Mucosa of gallbladder (tissue), 1 donor: Measurements from ENCODE around the gene INHBA. TPM values are rescaled to one million over a fixed set of nuclear protein-coding genes. Genes with fewer than 3 reads are reported as not detected.
A peak's percentile ranks its signal among the peaks of the same experiment; 100 is the strongest.

ENCODE experiments used
- DNase-seq: peaks from one replicate; pipeline ENCODE4 v3.0.0-alpha.2; 2020; ENCODE audit warnings: low spot score
- total RNA-seq: library from RNA; stranded (reverse); gene quantifications from one replicate; pipeline ENCODE4 v1.2.1, GENCODE V29; 2021
- donor health status: DM: no; HTN: no; CAD: no.

The INHBA gene
- total RNA-seq, 1 donor from 2014 or later = 17.9 TPM

DNA sequence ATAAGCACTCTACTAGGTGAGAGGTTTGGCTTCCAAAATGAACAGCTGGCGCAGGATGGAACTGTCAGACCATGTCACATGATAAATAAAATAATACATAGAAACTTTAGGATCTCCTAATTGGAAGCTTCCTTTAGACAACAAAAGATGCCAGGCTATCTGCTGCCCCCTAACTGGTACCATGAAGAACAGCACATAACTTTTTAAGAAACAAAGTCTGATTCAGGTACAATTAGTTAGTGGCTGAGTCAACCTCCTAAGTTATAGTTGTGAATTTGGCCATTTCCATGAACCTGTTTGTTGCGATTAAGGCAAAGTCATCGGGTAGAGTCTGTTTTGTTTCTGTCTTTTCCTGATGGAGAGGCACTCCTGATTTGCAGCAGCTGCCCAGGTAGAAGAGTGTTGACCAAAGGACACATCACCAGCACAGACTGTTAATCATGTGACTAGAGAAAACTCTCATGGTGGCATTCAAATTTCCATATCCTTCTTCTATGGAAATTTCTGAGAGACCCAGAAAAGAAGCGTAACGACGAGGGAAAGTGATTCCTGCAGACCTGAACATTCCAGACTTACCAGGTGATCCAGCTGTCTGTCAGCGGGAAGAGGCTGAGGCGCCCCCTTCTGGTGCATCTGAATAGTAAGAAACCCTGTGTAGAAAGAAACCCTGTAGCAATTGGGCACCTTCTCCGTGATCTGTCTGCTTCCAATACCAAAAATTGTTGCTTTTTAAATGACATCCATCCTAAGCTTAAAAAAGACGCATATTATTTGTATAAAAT, 8.6 kb upstream of the INHBA start:
- no peak for DNase-seq

DNA sequence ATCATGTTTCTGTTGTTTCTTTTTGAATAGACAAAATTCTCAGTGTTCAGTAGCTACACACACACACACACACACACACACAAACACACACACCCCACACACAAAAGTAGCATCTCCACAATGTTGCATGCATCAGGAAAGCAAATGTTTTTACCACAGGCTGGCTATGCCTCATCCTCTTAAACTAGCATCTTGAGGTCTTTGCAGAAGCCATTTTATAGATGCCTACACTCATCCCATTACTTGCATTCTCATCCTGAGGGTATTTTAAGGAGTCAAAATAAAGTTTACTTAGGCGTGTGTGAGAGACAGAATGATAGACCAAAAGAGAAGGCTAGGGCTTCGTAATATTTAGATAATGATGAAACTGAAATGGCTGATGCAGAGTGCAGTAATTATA, 7.9 kb upstream of the INHBA start:
- DNase-seq = no peak

DNA sequence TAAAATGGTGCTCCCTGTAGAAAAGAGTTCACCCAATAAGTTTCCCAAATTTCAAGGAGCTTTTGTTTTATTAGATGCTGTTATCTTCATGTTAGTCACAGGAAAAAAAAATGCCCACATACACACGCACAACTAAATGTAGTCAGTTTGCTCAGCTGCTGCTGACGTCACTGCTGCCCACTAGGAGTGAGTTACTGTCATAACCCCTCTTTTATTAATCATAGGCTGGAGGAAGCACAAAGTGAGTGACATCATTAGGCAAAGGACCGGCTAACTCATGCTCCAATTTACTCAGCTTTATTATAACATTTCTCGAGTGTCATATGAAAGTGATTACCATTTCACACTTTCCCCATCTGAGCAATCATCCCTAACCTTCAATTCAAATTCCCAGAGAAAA, 6.7 kb upstream of the INHBA start:
- no peak for DNase-seq

DNA sequence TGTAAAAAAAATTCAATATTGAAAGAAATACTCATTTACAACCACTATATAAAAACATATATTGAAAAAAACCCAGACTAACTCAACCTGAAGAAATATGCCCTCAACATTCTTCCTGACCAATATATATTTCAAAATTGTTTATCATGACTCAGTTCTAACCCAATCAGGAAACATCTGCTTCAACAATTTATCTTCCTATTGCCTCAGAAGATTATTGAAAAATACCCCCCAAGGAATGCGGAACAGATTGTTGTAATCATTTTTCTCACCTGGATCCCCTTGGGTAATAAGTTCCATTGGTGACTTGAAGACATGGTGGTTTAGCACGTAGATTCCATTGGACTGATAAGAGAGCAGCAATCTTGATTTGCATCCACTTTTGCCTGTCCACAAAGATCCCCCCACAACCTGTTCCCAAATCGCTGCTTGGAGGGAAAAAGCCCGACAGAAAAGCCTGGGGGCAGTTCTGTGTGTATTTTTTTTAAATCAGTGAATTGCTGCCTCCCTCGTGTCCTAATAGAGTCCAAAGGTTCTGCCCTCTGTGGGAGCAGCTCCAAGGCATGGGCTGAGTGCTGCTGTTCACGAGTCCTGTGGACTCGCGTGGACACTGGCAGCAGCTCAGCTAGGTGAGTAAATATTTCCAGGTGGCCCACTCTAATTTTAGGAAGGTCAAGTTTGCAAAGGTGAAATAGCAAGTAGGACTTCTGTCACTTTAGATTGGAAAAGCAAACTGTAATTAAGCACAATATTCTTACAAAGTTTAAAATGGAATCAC, 5.9 kb upstream of the INHBA start:
- DNase-seq = no peak

DNA sequence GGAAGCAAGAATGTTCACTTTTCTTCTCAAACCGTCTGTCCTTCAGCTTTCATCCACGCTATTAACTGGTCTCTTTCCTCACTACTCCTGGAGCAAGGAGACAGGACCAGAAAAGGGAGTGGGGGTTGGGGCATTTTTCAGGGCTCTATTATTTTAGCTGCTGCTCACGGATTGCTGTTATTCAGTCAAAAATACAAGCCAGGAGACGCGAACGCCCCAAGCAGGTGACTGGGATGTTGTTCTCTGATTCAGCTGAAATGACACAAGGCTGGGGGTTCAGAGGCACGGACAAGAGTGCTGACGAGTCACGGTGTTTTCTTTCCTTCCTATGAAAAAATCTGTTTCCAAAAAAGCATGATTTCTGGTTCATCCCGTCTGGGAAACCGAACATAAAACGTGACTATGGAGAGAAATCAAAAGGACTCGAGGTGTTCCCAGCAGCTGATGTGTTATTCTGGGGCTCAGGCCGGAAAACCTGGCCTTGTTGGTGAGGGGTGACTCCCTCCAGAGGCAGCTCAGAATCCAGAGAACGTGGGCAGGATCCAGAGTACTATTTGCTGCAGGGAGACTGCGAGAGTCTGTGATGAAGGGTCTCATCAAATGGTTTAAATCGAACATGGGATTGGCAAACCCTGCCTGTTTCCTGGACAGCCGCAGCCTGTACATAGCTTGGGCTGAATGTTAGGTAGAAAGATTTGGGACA, 3.5 kb upstream of the INHBA start:
- DNase-seq = no peak

DNA sequence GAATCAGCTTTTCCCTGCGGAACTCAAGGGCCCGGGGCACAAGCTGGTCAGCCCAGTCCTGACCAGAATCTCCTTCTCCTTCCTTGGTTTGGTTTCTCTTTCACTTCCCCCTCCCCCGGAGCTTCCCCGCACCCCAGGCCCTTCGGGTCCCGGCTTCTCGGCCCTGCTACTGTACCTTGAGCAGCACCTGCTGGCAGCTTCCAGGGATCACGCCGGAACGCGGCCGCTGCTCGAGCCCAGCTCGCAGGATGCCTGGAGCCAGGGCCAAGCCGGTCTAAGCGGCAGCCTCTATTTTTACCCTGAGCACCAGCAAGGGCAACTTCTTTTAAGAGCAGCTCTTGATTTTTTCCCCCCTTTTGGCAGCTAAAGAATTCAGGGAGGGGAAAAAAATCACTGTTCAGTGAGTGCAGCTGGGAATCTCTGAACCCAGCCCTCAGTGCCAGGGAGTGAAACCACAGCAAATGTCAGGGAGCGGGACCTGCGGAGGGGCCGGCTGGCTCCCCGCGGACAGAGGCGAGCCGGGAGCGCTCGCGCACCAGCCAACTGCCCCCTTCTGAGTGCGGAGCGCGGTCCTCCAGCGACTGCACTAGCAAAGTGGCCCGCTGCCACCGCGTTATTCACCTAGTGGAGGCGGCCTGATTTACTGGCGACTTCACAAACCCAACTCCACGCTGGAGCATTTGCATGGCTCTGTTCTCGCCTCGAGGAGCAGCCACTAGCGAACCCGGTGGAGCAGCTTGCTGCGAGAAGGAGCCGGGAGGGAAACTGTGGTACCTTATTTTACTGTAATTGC, 2.4 kb upstream of the INHBA start:
- DNase-seq = peak; percentile 90

DNA sequence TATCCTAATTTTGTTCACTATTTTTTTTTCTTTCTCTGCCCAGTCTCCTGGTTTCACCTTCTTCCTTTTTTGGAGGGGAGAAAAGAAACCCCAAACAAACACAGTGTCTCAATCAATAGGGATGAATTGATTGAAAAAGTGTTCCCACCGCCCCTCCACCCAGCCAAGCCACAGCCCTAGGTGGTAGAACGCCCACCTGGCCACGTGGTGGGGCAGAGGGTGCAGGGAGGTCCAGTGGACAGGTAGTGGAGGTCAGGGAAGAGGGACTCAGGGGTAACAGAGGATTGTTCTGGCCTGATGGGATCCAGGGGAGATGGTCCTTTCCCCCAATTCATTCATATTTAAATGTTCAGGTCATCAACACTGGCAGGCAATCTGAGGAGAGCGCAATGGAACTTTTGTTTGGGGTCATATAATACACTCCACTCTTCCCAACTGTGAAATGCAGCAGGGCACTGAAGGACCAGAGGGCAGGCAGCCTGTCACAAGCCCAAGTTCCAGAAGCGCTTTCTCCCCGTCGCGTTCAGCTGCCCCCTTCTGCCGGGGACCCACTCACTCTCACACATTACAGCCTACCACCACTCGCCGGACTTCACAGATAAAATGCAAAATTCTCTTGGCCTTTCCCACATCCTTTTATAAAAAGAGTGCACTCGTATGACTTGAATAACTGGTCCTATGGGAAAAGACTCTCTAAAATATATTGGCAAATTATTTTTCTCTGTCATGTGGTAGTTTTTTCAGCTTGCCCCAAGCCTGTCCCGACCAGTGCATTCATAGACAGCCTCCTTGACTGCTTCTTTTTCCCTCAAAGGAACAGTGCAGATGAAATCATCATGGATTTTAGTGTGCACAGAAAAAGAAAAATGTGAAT, 1.6 kb downstream of the INHBA start:
- no peak for DNase-seq

DNA sequence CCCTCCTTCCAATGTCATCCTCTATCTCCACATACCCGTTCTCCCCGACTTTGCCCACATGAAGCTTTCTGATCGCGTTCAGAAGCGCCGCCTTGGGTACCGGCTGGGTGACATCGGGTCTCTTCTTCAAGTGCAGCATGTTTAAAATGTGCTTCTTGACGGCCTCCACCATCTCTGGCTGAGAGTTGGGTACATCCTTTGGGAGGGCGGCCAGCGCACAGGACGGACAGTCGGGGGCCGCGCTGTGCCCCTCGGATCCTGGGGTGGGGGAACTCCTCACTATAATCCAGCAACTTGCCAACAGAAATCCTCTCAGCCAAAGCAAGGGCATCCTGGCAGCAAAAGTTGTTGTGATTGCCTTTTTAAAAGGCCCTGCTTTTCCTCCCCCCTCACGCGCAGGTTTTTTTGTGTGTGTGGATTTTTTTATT, 2.8 kb downstream of the INHBA start:
- DNase-seq = no peak

DNA sequence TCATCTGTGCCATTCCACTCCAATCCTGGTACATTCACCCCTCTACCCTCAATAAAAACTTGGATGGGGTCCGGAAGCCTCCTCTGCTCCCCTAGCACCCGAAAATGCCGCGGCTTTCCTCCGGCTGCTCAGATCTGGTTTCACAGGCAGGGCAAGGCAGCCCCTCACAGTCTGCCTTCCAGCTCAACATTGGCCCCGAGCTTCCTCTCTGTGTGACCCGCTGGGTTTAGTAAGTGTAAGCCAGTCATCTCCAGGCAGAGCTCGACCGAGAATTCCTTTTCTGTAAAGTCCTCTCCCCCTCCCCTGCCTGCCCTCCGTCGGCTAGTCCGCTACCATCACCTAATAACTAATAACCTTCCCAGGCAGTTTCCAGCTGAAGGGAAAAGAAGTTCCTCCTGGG, 3.4 kb downstream of the INHBA start:
- no peak for DNase-seq

DNA sequence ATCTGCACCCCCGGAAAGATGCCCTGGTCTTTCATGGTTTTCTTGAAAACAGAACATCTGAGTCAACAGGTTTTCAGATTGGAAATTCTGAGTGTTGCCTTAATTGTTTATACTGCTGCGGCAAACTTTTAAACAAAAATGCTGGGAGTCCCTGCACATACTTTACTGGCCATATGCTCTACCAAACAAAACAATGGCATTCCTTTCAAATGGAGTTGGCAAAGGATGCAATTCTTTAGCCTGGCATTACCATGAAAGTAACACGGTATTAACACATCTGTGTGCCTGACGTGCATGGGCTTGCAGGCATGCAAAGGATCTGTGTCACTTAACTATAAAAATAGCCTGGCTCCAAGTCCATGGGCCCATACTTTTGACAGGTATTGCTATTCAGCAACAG, 4.2 kb downstream of the INHBA start:
- DNase-seq = no peak

DNA sequence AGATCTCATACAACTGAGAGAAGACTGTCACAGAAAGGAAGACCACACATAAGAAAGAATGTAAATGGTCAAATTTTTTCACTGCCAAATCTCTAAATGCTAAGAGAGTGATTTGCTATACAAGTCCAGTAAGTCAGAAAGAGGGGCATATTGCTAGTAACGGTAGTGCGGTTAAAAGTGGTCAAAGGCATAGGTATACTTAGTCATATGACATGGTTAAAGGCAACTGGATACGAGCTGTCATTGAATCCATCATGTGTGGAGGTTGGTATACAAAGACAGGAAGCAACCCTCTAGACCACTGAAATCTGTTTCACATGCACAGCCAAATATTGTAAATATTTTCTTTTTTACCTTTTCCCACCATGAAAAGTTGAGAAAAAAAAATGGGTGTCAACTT, 4.8 kb downstream of the INHBA start:
- no peak for DNase-seq

DNA sequence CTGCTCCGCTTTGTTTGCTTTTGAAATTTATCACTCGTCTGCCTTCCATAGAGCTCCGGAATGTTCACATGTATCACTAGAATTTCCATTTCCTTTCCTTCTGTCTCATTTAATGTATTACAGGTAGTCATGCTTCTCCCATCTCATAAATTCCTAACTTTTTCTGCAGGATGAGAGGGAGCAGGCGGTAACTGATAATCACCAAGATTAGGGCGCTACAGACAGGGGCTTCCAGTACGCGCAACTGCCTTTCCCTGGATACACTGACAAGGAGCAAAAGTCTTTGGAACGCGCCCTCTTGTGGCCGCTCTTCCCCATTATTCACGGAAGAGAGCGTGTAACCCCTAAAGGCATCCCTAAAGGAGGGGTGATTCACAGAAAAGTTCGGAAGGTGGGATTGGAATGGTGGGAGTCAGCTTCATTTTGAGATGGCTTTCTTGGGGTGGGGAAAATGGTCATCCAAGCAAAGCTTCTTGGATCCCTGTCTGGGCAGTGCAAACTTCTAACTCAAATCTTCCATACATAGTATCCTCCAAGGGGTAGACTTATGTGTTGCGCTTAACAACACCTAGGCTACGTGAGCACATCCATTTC, 6.5 kb downstream of the INHBA start:
- DNase-seq = peak; percentile 76

DNA sequence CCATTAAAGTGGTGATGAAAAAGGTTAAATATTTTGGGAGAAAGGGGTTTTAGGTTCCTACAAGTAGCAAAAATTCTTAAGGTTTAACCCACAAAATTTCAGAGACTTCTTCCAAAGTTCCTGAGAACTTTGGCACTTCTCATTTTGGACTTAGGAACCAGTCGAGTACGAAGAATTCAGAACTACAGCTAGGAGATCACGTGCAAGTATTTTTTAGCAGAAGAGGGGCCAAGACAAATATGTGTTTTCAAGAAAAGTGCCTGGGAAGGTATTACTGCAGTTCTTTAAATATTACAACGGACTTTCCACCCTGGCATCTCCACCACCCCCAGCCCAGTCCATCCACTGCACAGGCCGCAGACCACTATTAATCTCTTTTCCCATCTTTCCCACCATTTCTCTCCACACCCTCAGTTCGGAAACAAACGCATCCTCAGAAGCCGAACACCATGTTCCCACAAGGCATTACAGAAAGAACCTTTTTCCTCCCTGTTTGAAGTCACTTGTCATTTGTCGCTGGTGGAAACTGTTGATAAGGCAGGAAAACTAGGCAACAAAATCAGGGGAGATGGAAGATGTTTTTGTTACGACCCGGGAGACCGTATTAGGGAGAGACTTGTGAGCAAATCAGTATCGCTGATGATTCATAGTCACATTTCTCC, 7.1 kb downstream of the INHBA start:
- no peak for DNase-seq

DNA sequence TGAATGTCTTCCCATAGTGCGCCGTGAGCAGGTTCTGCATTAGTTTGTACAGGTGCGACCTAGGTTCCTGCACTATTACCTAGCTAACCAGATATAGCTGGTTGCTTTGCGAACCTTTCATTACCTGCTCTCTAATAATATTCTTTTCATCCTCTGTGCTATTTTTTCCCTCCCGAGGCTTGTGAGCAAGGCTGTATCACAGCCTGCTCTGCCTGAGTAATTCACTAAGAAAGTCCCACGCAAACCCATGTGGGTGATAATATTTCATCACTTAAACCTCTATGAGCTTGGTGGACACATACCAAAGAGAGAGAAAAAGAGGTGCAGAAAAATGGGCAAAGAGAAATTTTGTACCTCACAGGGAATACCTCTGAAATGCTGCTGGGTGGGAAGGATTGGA, 8.4 kb downstream of the INHBA start:
- DNase-seq = no peak

DNA sequence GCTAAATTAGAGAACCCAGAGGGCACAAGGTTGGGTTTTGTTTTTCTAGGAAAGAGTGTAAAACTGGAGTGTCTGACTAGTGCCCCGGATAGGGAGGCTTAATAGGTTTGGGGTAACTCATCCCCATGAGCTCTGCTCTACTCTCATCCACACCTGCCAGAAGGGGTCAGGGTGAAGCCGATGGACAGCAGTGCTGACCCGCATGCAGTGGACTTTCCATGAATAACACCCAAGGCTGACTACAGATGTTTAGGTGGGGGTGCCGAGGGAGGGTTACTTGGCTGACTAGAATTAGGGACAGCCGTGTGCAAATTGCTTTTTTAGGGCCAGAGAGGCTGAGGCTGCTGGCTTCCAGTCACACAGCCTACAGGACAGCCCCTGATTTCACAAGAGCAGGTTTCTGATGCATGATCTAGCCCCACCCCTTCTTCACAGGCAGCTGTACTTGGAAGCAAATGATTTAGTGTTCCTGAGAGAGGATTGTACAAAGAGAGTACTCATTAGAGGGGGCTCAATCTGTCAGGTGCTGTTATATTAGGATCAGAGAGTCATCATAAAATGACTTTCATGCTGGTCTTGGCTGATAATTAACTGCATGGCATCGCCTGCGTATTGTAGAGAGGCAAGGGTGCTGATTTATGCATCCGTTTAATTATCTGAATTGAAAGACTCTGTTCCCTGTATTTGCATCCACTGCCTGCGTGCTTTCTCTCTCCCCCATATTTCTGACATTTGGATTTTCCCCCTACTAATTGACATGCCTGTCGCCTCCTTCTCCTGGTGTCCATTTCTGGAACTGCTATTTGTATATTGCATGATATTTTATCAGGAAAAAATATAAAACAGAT, 9.5 kb downstream of the INHBA start:
- no peak for DNase-seq

DNA sequence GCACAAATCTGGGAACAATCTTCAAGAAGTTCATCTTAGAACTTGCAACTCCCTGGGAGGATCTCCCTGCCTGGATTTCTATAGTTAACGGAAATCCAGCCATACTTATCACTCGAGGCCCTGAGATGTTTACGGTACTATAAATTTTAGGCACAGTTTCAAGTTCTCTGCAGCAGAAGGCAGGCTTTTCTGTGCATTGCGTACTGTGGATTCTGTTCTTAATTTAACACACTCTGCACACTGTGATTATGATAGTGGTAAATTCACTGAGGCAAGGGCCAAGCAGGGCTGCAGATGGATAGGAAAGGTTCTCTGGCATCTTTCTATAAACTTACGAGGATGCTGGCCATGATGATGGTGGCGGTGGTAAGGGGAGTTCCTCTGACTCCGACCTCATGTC, 10.6 kb downstream of the INHBA start:
- no peak for DNase-seq

DNA sequence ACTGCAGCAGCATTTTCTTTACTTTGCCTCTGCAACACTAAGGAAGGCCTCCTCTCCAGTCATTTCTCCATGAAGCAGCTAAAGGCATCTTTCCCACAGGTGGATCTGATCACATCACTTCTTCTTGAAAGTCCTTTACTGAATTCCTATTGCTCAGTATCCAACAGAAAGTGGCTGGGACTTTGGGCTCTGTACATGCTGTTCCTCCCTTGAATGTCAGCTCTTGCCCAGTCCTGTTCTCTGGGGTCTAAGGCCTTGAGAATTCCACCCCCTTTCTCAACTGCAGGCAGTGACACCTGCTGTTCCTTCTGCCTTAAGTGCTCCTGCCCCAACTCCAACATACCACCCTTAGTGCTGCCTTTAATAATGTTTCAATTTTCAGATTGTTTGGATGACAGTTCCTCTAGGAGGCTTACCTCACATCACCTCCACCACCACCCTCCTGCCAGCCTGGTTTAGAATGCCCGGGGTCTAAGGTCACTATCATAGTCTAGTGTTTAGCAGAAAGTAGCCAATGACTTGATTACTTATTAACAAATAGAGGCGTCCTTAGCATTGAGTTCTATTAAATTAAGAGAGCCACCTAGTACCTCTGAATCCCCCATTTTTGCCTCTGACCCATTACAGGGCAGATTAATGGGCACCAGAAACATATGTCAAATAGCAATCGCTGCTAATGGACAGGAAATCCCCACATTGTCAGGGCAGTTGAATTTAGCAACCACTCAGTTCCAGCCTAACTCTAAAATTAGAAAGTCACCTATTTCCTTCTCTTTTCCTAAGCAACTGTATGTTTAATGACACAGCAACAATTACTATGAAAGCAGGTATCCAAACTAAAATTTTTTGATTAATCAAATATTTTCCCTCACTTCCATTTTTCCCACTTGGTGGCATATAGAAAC, 11.4 kb downstream of the INHBA start:
- no peak for DNase-seq

DNA sequence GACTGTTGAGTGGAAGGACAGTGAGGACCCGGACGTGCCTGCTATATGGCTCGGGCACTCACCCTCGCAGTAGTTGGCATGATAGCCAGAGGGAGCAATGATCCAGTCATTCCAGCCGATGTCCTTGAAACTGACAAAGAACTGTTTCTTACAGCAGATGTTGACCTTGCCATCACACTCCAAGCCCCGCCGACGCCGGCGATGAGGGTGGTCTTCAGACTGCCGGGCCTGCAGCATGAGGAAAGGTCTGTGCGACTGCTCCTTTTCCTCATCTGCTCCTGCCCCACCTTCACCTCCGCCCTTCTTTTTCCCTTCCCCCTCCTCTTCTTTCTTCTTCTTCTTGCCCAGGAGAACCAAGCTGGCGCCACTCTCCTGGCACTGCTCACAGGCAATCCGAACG, 13.1 kb downstream of the INHBA start:
- DNase-seq = no peak
